Measurements from ENCODE around the gene UGT1A7. TPM values are rescaled to one million over a fixed set of nuclear protein-coding genes. Genes with fewer than 3 reads are reported as not detected.

UGT1A7 gene
- total RNA-seq, 1 experiment from 2014 or later, result not detected

- Histone ChIP-seq H3K27ac (no peak overlapping the region), H3K36me3 (no peaks in the 10 kb centered on the region), H3K9me3 (replicated peaks) (no peaks in the 10 kb centered on the region; the same call in 1 of the 2 replicates), H3K4me3 (no peak overlapping the region), H3K27me3 (no peaks in the 10 kb centered on the region; the same call in 1 of the 2 replicates), H3K4me1 (no peaks in the 10 kb centered on the region)
- DNase-seq, result no peak
Observed at GRCh38 chr2:233799087-233799665, 117.5 kb downstream of the UGT1A7 start.

GRCh38 chr2:233799716-233800115 lies 118.0 kb downstream of the UGT1A7 start:
- DNase-seq, result no peak
- Histone ChIP-seq H3K27me3 (no peaks in the 10 kb centered on the region; the same call in 1 of the 2 replicates), H3K9me3 (replicated peaks) (no peaks in the 10 kb centered on the region; the same call in 1 of the 2 replicates), H3K4me3 (no peak overlapping the region), H3K4me1 (no peaks in the 10 kb centered on the region), H3K36me3 (no peaks in the 10 kb centered on the region), H3K27ac (no peak overlapping the region)

- H3K36me3 ChIP-seq, result no peaks in the 10 kb centered on the region
- DNase-seq, result no peak
- no peaks in the 10 kb centered on the region for H3K4me1 ChIP-seq
- no peaks in the 10 kb centered on the region; the same call in 1 of the 2 replicates for H3K27me3 ChIP-seq
- H3K4me3 ChIP-seq, result no peak overlapping the region
- H3K9me3 ChIP-seq (replicated peaks), result no peaks in the 10 kb centered on the region; the same call in 1 of the 2 replicates
- H3K27ac ChIP-seq, result no peak overlapping the region
Observed at GRCh38 chr2:233800208-233800607, 118.5 kb downstream of the UGT1A7 start.

- no peaks in the 10 kb centered on the region; the same call in 1 of the 2 replicates for H3K27me3 ChIP-seq
- no peak overlapping the region for H3K27ac ChIP-seq
- no peak overlapping the region for H3K4me3 ChIP-seq
- peak in 1 of 2 experiments; percentile 7 for DNase-seq
- no peaks in the 10 kb centered on the region; the same call in 1 of the 2 replicates for H3K9me3 ChIP-seq (replicated peaks)
- no peaks in the 10 kb centered on the region for H3K36me3 ChIP-seq
- no peaks in the 10 kb centered on the region for H3K4me1 ChIP-seq
Observed at GRCh38 chr2:233801357-233802131, 119.8 kb downstream of the UGT1A7 start.

- Histone ChIP-seq H3K27me3 (no peaks in the 10 kb centered on the region; the same call in 1 of the 2 replicates), H3K36me3 (no peaks in the 10 kb centered on the region), H3K27ac (no peak overlapping the region), H3K4me1 (no peaks in the 10 kb centered on the region), H3K4me3 (no peak overlapping the region), H3K9me3 (replicated peaks) (no peaks in the 10 kb centered on the region; the same call in 1 of the 2 replicates)
- no peak for DNase-seq
Observed at GRCh38 chr2:233802132-233802815, 120.6 kb downstream of the UGT1A7 start.

GRCh38 chr2:233803292-233803911 lies 121.7 kb downstream of the UGT1A7 start:
- no peaks in the 10 kb centered on the region for H3K36me3 ChIP-seq
- H3K27me3 ChIP-seq, result no peaks in the 10 kb centered on the region; the same call in 1 of the 2 replicates
- no peak overlapping the region for H3K27ac ChIP-seq
- DNase-seq, result no peak
- H3K4me1 ChIP-seq, result no peaks in the 10 kb centered on the region
- H3K4me3 ChIP-seq, result no peak overlapping the region
- no peaks in the 10 kb centered on the region; the same call in 1 of the 2 replicates for H3K9me3 ChIP-seq (replicated peaks)

GRCh38 chr2:233803994-233804393 lies 122.3 kb downstream of the UGT1A7 start:
- H3K27ac ChIP-seq, result no peak overlapping the region
- H3K4me1 ChIP-seq, result no peaks in the 10 kb centered on the region
- no peaks in the 10 kb centered on the region for H3K36me3 ChIP-seq
- no peak overlapping the region for H3K4me3 ChIP-seq
- H3K9me3 ChIP-seq (replicated peaks), result no peaks in the 10 kb centered on the region; the same call in 1 of the 2 replicates
- H3K27me3 ChIP-seq, result no peaks in the 10 kb centered on the region
- DNase-seq, result no peak

- Histone ChIP-seq H3K27ac (no peak overlapping the region), H3K36me3 (no peaks in the 10 kb centered on the region), H3K4me3 (no peak overlapping the region), H3K27me3 (no peaks in the 10 kb centered on the region), H3K4me1 (no peaks in the 10 kb centered on the region), H3K9me3 (replicated peaks) (no peaks in the 10 kb centered on the region; the same call in 1 of the 2 replicates)
- DNase-seq, result no peak
Observed at GRCh38 chr2:233807215-233807865, 125.6 kb downstream of the UGT1A7 start.

- DNase-seq, result no peak
- no peak overlapping the region for H3K27ac ChIP-seq
- no peaks in the 10 kb centered on the region; the same call in 1 of the 2 replicates for H3K9me3 ChIP-seq (replicated peaks)
- H3K4me3 ChIP-seq, result no peak overlapping the region
- H3K36me3 ChIP-seq, result no peaks in the 10 kb centered on the region
- H3K27me3 ChIP-seq, result no peaks in the 10 kb centered on the region
- H3K4me1 ChIP-seq, result no peaks in the 10 kb centered on the region
Observed at GRCh38 chr2:233807966-233808935, 126.5 kb downstream of the UGT1A7 start.

GRCh38 chr2:233810385-233810784 lies 128.7 kb downstream of the UGT1A7 start:
- Histone ChIP-seq H3K27me3 (no peaks in the 10 kb centered on the region), H3K36me3 (no peaks in the 10 kb centered on the region), H3K9me3 (replicated peaks) (no peaks in the 10 kb centered on the region; the same call in 1 of the 2 replicates), H3K27ac (no peak overlapping the region), H3K4me1 (no peaks in the 10 kb centered on the region), H3K4me3 (no peak overlapping the region)
- DNase-seq, result no peak

- DNase-seq, result peak in 1 of 2 experiments; percentile 0
- H3K4me1 ChIP-seq, result no peaks in the 10 kb centered on the region
- no peak overlapping the region for H3K4me3 ChIP-seq
- H3K27ac ChIP-seq, result no peak overlapping the region
- no peaks in the 10 kb centered on the region; the same call in 1 of the 2 replicates for H3K9me3 ChIP-seq (replicated peaks)
- H3K27me3 ChIP-seq, result no peaks in the 10 kb centered on the region; the same call in 1 of the 2 replicates
- no peaks in the 10 kb centered on the region for H3K36me3 ChIP-seq
Observed at GRCh38 chr2:233811087-233811486, 129.4 kb downstream of the UGT1A7 start.

GRCh38 chr2:233811732-233812131 lies 130.0 kb downstream of the UGT1A7 start:
- no peak for DNase-seq
- no peaks in the 10 kb centered on the region for H3K36me3 ChIP-seq
- H3K9me3 ChIP-seq (replicated peaks), result no peaks in the 10 kb centered on the region; the same call in 1 of the 2 replicates
- H3K27me3 ChIP-seq, result no peaks in the 10 kb centered on the region; the same call in 1 of the 2 replicates
- no peak overlapping the region for H3K4me3 ChIP-seq
- H3K4me1 ChIP-seq, result peaks cover 3% of the 10 kb centered on the region; the same call in 1 of the 2 replicates
- H3K27ac ChIP-seq, result no peak overlapping the region

All from SJCRH30 (cell line).